Esophagus squamous epithelium (tissue), 4 donors: ENCODE measurements around the gene CACNA1B.

Experiments
- POLR2A ChIP-seq, 4 donors: fragments of 450-650 bp; IDR thresholded peaks; one replicate each; pipeline ENCODE4 v1.6.1; 2017; ENCODE audit warnings: antibody characterized with exemption in 4 of 4, mild to moderate bottlenecking in 4 of 4, moderate library complexity in 3 of 4
- TF ChIP-seq, protein P1 (sequence below), 6 experiments: fragments of 450-650 bp in 4 of 6; fragments of 200-600 bp in 2 of 6; sonication (generic) in 2 of 6; IDR thresholded peaks; one replicate each; pipeline ENCODE4 v1.5.1; 2016 to 2019; ENCODE audit warnings: antibody characterized with exemption in 6 of 6, mild to moderate bottlenecking in 4 of 6, moderate library complexity in 4 of 6

DNA sequence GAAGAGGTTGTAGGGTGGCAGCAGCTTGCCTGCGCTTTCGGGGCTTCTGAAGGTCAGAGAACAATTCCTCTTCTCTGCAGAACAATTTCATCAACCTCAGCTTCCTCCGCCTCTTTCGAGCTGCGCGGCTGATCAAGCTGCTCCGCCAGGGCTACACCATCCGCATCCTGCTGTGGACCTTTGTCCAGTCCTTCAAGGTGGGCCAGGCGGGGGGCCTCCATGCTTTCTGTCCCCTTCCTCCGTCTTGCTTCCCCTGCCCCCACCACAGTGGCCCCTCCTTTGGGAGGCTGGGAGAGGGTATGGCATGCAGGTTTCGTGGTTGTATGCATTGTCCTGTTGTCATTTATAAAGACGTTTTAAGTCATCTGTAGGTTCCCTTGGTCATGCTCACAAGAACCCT lies 195.8 kb downstream of the CACNA1B start:
- TF ChIP-seq, protein P1, sequence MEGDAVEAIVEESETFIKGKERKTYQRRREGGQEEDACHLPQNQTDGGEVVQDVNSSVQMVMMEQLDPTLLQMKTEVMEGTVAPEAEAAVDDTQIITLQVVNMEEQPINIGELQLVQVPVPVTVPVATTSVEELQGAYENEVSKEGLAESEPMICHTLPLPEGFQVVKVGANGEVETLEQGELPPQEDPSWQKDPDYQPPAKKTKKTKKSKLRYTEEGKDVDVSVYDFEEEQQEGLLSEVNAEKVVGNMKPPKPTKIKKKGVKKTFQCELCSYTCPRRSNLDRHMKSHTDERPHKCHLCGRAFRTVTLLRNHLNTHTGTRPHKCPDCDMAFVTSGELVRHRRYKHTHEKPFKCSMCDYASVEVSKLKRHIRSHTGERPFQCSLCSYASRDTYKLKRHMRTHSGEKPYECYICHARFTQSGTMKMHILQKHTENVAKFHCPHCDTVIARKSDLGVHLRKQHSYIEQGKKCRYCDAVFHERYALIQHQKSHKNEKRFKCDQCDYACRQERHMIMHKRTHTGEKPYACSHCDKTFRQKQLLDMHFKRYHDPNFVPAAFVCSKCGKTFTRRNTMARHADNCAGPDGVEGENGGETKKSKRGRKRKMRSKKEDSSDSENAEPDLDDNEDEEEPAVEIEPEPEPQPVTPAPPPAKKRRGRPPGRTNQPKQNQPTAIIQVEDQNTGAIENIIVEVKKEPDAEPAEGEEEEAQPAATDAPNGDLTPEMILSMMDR (IDR thresholded peaks at IDR 0.05) = no peak
- TF ChIP-seq POLR2A (IDR thresholded peaks at IDR 0.05) = no peak
